ENCODE results near the gene BRPF3. TPM values are rescaled to one million over a fixed set of nuclear protein-coding genes. Genes with fewer than 3 reads are reported as not detected.

The BRPF3 gene
- total RNA-seq, 1 experiment from 2014 or later, result 30.4 TPM

DNA sequence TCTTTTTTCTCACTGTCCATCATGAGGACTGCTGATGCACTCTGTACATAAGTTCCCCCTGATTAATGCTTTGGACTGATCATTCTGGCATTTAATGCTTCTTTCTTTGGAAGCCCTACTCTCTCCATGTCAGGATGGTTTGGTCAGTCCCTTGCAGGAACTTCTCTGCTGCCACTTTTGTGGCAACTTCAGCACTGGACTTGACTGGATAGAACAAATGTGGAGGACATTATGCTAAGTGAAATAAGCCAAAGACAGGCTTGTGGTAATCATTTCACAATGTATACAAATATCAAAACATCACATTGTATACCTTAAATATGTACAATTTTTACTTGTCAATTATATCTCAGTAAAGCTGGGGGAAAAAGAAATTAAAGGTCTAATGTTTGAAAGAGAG, 12.2 kb upstream of the BRPF3 start:
- no peak for TF ChIP-seq SOX15 (CRISPR knock-in tag; IDR thresholded peaks at IDR 0.05)
- TF ChIP-seq, protein P1, sequence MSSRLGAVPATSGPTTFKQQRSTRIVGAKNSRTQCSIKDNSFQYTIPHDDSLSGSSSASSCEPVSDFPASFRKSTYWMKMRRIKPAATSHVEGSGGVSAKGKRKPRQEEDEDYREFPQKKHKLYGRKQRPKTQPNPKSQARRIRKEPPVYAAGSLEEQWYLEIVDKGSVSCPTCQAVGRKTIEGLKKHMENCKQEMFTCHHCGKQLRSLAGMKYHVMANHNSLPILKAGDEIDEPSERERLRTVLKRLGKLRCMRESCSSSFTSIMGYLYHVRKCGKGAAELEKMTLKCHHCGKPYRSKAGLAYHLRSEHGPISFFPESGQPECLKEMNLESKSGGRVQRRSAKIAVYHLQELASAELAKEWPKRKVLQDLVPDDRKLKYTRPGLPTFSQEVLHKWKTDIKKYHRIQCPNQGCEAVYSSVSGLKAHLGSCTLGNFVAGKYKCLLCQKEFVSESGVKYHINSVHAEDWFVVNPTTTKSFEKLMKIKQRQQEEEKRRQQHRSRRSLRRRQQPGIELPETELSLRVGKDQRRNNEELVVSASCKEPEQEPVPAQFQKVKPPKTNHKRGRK (CRISPR knock-in tag; IDR thresholded peaks at IDR 0.05; ENCODE audit: borderline replicate concordance), result no peak
- no peak for TF ChIP-seq ELF4 (CRISPR knock-in tag; IDR thresholded peaks at IDR 0.05; ENCODE audit: low read depth)
- no peak for TF ChIP-seq FOXP1 (CRISPR knock-in tag; IDR thresholded peaks at IDR 0.05; ENCODE audit: borderline replicate concordance)
- TF ChIP-seq, protein P2, sequence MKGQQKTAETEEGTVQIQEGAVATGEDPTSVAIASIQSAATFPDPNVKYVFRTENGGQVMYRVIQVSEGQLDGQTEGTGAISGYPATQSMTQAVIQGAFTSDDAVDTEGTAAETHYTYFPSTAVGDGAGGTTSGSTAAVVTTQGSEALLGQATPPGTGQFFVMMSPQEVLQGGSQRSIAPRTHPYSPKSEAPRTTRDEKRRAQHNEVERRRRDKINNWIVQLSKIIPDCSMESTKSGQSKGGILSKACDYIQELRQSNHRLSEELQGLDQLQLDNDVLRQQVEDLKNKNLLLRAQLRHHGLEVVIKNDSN (CRISPR knock-in tag; IDR thresholded peaks at IDR 0.05), result no peak
- TF ChIP-seq, protein P3, sequence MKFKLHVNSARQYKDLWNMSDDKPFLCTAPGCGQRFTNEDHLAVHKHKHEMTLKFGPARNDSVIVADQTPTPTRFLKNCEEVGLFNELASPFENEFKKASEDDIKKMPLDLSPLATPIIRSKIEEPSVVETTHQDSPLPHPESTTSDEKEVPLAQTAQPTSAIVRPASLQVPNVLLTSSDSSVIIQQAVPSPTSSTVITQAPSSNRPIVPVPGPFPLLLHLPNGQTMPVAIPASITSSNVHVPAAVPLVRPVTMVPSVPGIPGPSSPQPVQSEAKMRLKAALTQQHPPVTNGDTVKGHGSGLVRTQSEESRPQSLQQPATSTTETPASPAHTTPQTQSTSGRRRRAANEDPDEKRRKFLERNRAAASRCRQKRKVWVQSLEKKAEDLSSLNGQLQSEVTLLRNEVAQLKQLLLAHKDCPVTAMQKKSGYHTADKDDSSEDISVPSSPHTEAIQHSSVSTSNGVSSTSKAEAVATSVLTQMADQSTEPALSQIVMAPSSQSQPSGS (CRISPR knock-in tag; IDR thresholded peaks at IDR 0.05; ENCODE audit: borderline replicate concordance, low read depth), result no peak
- TF ChIP-seq ATF1 (CRISPR knock-in tag; IDR thresholded peaks at IDR 0.05), result no peak
- ChIA-PET POLR2A (no interaction called here), CTCF (interaction anchor here (1.8 kb wide), 1 partner anchor 45 kb away, joined by 5 read pairs; no protein-coding TSS in a partner anchor)
- DNase-seq (ENCODE audit: low spot score) (no peak), ATAC-seq (no peak)
- Mint-ChIP-seq H3K27ac (no peak overlapping the region), H3K27me3 (ENCODE audit: low read depth) (peaks cover 3% of the 10 kb centered on the region), H3K36me3 (no peaks in the 10 kb centered on the region), H3K9me3 (no peaks in the 10 kb centered on the region), H3K4me1 (no peaks in the 10 kb centered on the region), H3K4me3 (no peak overlapping the region)

DNA sequence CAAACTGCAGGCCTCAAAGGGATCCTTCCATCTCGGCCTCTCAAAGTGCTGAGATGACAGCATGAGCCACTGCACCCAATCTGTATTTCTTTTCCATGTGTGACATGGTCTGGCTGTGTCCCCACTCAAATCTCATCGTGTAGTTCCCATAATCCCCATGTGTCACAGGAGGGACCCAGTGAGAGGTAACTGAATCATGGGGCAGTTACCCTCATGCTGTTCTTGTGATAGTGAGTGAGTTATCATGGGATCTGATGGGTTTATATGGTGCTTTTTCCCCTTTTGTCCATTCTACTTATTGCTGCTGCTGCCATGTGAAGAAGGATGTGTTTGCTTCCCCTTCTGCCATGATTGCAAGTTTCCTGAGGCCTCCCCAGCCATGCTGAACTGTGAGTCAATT, 10.3 kb upstream of the BRPF3 start:
- Mint-ChIP-seq H3K4me1 (no peaks in the 10 kb centered on the region), H3K27me3 (ENCODE audit: low read depth) (no peaks in the 10 kb centered on the region), H3K36me3 (no peaks in the 10 kb centered on the region), H3K9me3 (no peaks in the 10 kb centered on the region), H3K4me3 (no peak overlapping the region), H3K27ac (no peak overlapping the region)
- ATAC-seq, result no peak
- DNase-seq (ENCODE audit: low spot score), result no peak
- ChIA-PET POLR2A (no interaction called here), CTCF (interaction anchor here (1.8 kb wide), 1 partner anchor 47 kb away, joined by 5 read pairs; no protein-coding TSS in a partner anchor)
- TF ChIP-seq TEAD4 (CRISPR knock-in tag; IDR thresholded peaks at IDR 0.05) (no peak), ZNF138 (CRISPR knock-in tag; conservative IDR thresholded peaks at IDR 0.05) (no peak), ESRRA (CRISPR knock-in tag; IDR thresholded peaks at IDR 0.05; ENCODE audit: borderline replicate concordance) (no peak)
- TF ChIP-seq, protein P4, sequence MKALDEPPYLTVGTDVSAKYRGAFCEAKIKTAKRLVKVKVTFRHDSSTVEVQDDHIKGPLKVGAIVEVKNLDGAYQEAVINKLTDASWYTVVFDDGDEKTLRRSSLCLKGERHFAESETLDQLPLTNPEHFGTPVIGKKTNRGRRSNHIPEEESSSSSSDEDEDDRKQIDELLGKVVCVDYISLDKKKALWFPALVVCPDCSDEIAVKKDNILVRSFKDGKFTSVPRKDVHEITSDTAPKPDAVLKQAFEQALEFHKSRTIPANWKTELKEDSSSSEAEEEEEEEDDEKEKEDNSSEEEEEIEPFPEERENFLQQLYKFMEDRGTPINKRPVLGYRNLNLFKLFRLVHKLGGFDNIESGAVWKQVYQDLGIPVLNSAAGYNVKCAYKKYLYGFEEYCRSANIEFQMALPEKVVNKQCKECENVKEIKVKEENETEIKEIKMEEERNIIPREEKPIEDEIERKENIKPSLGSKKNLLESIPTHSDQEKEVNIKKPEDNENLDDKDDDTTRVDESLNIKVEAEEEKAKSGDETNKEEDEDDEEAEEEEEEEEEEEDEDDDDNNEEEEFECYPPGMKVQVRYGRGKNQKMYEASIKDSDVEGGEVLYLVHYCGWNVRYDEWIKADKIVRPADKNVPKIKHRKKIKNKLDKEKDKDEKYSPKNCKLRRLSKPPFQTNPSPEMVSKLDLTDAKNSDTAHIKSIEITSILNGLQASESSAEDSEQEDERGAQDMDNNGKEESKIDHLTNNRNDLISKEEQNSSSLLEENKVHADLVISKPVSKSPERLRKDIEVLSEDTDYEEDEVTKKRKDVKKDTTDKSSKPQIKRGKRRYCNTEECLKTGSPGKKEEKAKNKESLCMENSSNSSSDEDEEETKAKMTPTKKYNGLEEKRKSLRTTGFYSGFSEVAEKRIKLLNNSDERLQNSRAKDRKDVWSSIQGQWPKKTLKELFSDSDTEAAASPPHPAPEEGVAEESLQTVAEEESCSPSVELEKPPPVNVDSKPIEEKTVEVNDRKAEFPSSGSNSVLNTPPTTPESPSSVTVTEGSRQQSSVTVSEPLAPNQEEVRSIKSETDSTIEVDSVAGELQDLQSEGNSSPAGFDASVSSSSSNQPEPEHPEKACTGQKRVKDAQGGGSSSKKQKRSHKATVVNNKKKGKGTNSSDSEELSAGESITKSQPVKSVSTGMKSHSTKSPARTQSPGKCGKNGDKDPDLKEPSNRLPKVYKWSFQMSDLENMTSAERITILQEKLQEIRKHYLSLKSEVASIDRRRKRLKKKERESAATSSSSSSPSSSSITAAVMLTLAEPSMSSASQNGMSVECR (CRISPR knock-in tag; IDR thresholded peaks at IDR 0.05; ENCODE audit: borderline replicate concordance), result no peak
- TF ChIP-seq, protein P5, sequence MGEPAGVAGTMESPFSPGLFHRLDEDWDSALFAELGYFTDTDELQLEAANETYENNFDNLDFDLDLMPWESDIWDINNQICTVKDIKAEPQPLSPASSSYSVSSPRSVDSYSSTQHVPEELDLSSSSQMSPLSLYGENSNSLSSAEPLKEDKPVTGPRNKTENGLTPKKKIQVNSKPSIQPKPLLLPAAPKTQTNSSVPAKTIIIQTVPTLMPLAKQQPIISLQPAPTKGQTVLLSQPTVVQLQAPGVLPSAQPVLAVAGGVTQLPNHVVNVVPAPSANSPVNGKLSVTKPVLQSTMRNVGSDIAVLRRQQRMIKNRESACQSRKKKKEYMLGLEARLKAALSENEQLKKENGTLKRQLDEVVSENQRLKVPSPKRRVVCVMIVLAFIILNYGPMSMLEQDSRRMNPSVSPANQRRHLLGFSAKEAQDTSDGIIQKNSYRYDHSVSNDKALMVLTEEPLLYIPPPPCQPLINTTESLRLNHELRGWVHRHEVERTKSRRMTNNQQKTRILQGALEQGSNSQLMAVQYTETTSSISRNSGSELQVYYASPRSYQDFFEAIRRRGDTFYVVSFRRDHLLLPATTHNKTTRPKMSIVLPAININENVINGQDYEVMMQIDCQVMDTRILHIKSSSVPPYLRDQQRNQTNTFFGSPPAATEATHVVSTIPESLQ (CRISPR knock-in tag; IDR thresholded peaks at IDR 0.05), result no peak

All from WTC11 (cell line).